ENCODE measurements around the gene PCDHGB7.
"Not testable (repeated sequence)": the region's sequence is repeated elsewhere in the genome, so short reads cannot be mapped to it uniquely, and the experiment has no call there.

The PCDHGB7 gene

GRCh38 chr5:141422742-141423291, 5.3 kb downstream of the PCDHGB7 start:
- in situ Hi-C loops (cut with MboI; ENCODE audit: low sequenced_read_pairs, unreplicated experiment) = loop anchor here (5.0 kb wide), 1 partner anchor 134 kb away; no protein-coding TSS in a partner anchor
- no peak for TF ChIP-seq CTCF (IDR thresholded peaks at IDR 0.05; ENCODE audit: borderline replicate concordance, control extremely low read depth, extremely low read depth, insufficient read depth, missing control alignments)
- DNase-seq (ENCODE audit: low spot score) = no peak

GRCh38 chr5:141427783-141428426, 10.4 kb downstream of the PCDHGB7 start:
- in situ Hi-C loops (cut with MboI; ENCODE audit: low sequenced_read_pairs, unreplicated experiment) = no loop called here
- TF ChIP-seq CTCF (IDR thresholded peaks at IDR 0.05; ENCODE audit: borderline replicate concordance, control extremely low read depth, extremely low read depth, insufficient read depth, missing control alignments) = no peak
- DNase-seq (ENCODE audit: low spot score) = no peak

- DNase-seq (ENCODE audit: low spot score) = peak; percentile 78
- peak; percentile 66 for TF ChIP-seq CTCF (IDR thresholded peaks at IDR 0.05; ENCODE audit: borderline replicate concordance, control extremely low read depth, extremely low read depth, insufficient read depth, missing control alignments)
- in situ Hi-C loops (cut with MboI; ENCODE audit: low sequenced_read_pairs, unreplicated experiment) = no loop called here
These were observed 13.0 kb downstream of the PCDHGB7 start, which contains the start of gene PCDHGA12 for GRCh38 chr5:141430332-141431113. Gene PCDHGA12, plus strand, starts transcription at chr5:141430507. Its CDS starts 253 bp downstream, at chr5:141430760.

- peak; percentile 50 for DNase-seq (ENCODE audit: low spot score)
- in situ Hi-C loops (cut with MboI; ENCODE audit: low sequenced_read_pairs, unreplicated experiment) = no loop called here
- TF ChIP-seq CTCF (IDR thresholded peaks at IDR 0.05; ENCODE audit: borderline replicate concordance, control extremely low read depth, extremely low read depth, insufficient read depth, missing control alignments) = no peak
These were observed 13.8 kb downstream of the PCDHGB7 start for GRCh38 chr5:141431286-141431685.

- DNase-seq (ENCODE audit: low spot score); in situ Hi-C loops (cut with MboI; ENCODE audit: low sequenced_read_pairs, unreplicated experiment): not testable (repeated sequence)
These were observed 14.8 kb downstream of the PCDHGB7 start for GRCh38 chr5:141432308-141432707.

GRCh38 chr5:141432726-141433125, 15.2 kb downstream of the PCDHGB7 start:
- in situ Hi-C loops (cut with MboI; ENCODE audit: low sequenced_read_pairs, unreplicated experiment); DNase-seq (ENCODE audit: low spot score): not testable (repeated sequence)

GRCh38 chr5:141434006-141434405, 16.5 kb downstream of the PCDHGB7 start:
- in situ Hi-C loops (cut with MboI; ENCODE audit: low sequenced_read_pairs, unreplicated experiment) = no loop called here
- no peak for DNase-seq (ENCODE audit: low spot score)
- no peak for TF ChIP-seq CTCF (IDR thresholded peaks at IDR 0.05; ENCODE audit: borderline replicate concordance, control extremely low read depth, extremely low read depth, insufficient read depth, missing control alignments)

Measured in GM13976 (cell line).